Thymus (tissue), 11 donors: ENCODE measurements around the gene PHF2. TPM values are rescaled to one million over a fixed set of nuclear protein-coding genes. Genes with fewer than 3 reads are reported as not detected.

Source experiments
- DNase-seq, 9 donors: peaks; one replicate each; pipeline ENCODE4 v3.0.0-alpha.2; 2013; ENCODE audit warnings: low spot score in 9 of 9, low read depth in 6 of 9, missing footprints in 1 of 9
- H3K27ac ChIP-seq, 2 donors: one replicate each; pipeline ENCODE4 v1.5.1; 2013; ENCODE audit warnings: control low read depth in 1 of 2, low read depth in 1 of 2, low read length in 1 of 2, mild to moderate bottlenecking in 1 of 2, moderate library complexity in 1 of 2
- H3K27me3 ChIP-seq, 2 donors: one replicate each; pipeline ENCODE4 v1.5.1; 2013; ENCODE audit warnings: low read length in 1 of 2; ENCODE audit not compliant: control insufficient read depth in 2 of 2, insufficient read depth in 1 of 2
- H3K36me3 ChIP-seq, 2 donors: one replicate each; pipeline ENCODE4 v1.5.1; 2013; ENCODE audit warnings: low read length in 1 of 2, mild to moderate bottlenecking in 1 of 2, moderate library complexity in 1 of 2; ENCODE audit not compliant: control insufficient read depth in 2 of 2, insufficient read depth in 2 of 2
- H3K4me1 ChIP-seq, 2 donors: one replicate each; pipeline ENCODE4 v1.5.1; 2013; ENCODE audit warnings: low read length in 2 of 2; ENCODE audit not compliant: control insufficient read depth in 2 of 2, insufficient read depth in 2 of 2
- H3K4me3 ChIP-seq, 2 donors: one replicate each; pipeline ENCODE4 v1.5.1; 2013; ENCODE audit warnings: low read length in 2 of 2, control low read depth in 1 of 2, mild to moderate bottlenecking in 1 of 2
- H3K9me3 ChIP-seq, 2 donors: one replicate each; pipeline ENCODE4 v1.5.1; 2013; ENCODE audit warnings: low read length in 1 of 2, mild to moderate bottlenecking in 1 of 2; ENCODE audit not compliant: control insufficient read depth in 2 of 2, insufficient read depth in 1 of 2
- WGBS: extraction: QIAGEN DNeasy Blood & Tissue Kit; methylation state at CpG from one replicate; pipeline ENCODE4 v1.1.7; 2013; 5-methylcytosine and 5-hydroxymethylcytosine counted together
- polyA plus RNA-seq: library from polyadenylated mRNA; stranded (reverse); fragments of 200-250 nt; gene quantifications from one replicate; pipeline ENCODE4 v1.2.3, GENCODE V29; 2013
- total RNA-seq: library from RNA; stranded (reverse); fragments of 120-200 nt; gene quantifications from one replicate; pipeline ENCODE4 v1.2.4, GENCODE V29; 2013
- donor health status: healthy.

Gene PHF2
- total and polyA plus RNA-seq, 2 donors: 13.6 to 26.8 TPM

DNA sequence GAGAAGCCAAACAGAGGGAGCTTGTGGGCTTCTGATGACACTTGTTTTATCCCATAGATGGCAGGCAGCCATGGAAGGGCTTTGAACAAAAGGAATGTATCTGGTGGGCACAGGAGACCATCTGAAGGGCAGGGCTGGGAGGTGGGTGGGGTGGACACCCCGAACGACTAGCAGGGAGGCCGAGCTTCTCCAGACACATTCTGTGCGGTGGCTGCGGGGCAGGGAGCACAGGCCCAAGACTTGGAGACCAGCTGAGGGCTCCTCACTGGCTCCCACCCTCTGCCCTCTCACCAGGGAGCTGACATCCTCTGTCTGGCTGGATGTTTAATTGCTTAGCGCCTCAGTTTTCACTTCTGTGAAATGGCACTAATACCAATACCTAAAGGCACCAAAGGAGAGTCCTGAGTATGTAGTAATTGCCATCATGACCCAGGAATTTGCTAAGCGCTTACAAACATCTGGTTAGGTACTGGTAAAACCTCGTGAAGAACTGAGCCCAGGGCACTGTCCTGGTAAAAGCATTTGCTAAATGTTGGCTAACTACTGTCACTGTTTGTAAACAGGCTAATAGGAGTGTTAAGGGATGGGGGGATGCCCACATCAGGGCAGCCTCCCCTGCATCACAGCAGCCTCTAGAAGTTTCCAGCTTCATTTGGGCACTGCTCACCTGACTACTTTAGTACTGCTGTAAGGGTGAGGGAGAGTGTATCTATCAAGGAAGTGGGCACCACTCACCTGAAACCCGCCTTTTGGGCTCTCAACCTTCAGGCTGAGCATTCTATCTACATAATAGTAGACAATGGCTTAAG lies 2.1 kb upstream of the PHF2 start:
- WGBS: 92% methylated on average over 9 of the region's 9 CpGs
- H3K4me3 ChIP-seq: no peak overlapping the region
- no peaks in the 10 kb centered on the region for H3K9me3 ChIP-seq
- H3K27ac ChIP-seq: no peak overlapping the region
- DNase-seq: no peak
- H3K36me3 ChIP-seq: no peaks in the 10 kb centered on the region
- H3K27me3 ChIP-seq: no peaks in the 10 kb centered on the region
- peaks cover 22 to 44% of the 10 kb centered on the region in 2 donors for H3K4me1 ChIP-seq

DNA sequence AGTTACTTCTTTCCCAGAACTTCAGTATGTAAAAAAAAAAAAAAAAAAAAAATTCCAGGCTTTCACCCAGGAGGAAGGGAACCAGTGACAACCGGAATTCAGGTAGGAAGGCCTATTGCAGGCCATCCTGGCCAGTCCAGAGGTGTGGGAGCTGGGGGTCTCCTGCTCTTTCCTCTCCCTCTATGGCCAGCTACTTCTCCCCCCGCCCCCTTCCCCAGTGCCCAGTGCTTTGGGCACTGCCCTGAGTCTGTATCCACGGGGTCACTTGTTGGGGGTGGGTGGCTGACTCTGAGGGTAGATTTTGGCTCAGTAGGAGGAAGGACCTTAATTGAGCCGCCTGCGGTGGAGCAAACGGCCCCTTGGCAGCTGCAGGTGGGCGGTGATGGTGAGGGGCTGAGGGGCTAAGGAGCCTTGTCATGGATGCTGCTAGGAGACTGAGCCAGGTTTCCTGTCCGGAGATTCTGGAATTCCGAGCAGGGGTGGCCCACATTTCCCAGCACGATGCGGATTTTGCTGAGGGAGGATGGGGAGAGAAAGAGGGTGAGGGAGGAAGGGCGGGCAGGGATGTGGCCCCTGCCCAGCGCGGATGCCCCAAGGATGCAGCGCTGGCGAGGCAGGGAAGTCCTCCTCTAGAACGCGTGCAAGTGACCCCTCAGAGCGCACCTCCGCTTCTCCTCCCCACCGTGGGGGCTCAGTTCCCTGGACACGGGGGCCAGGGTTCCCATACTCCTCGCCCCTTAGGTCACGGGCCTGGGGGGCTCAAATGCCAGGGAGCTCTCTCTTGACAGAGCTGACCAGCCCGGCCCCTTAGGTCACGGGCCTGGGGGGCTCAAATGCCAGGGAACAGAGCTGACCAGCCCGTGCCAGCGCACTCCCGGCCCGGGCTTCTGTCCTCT lies 1.2 kb upstream of the PHF2 start:
- 53% methylated on average over 30 of the region's 30 CpGs for WGBS
- H3K4me1 ChIP-seq: peaks cover 22 to 44% of the 10 kb centered on the region in 2 donors
- no peaks in the 10 kb centered on the region for H3K9me3 ChIP-seq
- no peak for DNase-seq
- no peaks in the 10 kb centered on the region for H3K27me3 ChIP-seq
- H3K4me3 ChIP-seq: peak overlapping the region; percentile 67 to 75
- no peaks in the 10 kb centered on the region for H3K36me3 ChIP-seq
- H3K27ac ChIP-seq: peak overlapping the region; percentile 43 to 84

DNA sequence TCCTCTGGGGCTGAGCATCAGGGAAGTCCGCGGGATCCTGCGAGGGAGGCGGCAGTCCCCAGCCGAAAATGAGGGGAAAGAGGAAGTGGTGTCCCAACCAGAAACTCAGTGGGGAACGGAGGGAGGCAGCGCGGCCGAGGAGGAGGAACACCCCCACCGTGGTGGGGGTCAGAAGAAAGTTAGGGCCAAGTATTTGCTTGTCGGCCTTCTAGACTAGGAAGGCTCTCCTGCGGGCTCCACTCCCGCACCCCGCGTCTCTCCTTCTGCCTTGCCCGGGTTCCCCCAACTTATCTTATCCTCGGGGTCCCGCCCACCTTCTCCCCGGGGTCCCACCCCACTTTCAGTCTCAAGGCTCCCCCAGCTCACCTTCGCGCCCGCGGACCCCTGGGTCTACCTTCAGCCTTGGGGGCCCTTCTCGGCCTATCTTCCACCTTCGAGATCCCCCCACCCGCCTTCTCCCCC lies 557 bp upstream of the PHF2 start:
- Histone ChIP-seq H3K36me3 (no peaks in the 10 kb centered on the region), H3K27ac (peak overlapping the region; percentile 43 to 84), H3K4me1 (peaks cover 22 to 44% of the 10 kb centered on the region in 2 donors), H3K27me3 (no peaks in the 10 kb centered on the region), H3K9me3 (no peaks in the 10 kb centered on the region), H3K4me3 (peak overlapping the region; percentile 67 to 75)
- under 1% methylated on average over 26 of the region's 26 CpGs for WGBS
- peak in 4 of 9 donors; percentile 41 to 72 (median 57) for DNase-seq

DNA sequence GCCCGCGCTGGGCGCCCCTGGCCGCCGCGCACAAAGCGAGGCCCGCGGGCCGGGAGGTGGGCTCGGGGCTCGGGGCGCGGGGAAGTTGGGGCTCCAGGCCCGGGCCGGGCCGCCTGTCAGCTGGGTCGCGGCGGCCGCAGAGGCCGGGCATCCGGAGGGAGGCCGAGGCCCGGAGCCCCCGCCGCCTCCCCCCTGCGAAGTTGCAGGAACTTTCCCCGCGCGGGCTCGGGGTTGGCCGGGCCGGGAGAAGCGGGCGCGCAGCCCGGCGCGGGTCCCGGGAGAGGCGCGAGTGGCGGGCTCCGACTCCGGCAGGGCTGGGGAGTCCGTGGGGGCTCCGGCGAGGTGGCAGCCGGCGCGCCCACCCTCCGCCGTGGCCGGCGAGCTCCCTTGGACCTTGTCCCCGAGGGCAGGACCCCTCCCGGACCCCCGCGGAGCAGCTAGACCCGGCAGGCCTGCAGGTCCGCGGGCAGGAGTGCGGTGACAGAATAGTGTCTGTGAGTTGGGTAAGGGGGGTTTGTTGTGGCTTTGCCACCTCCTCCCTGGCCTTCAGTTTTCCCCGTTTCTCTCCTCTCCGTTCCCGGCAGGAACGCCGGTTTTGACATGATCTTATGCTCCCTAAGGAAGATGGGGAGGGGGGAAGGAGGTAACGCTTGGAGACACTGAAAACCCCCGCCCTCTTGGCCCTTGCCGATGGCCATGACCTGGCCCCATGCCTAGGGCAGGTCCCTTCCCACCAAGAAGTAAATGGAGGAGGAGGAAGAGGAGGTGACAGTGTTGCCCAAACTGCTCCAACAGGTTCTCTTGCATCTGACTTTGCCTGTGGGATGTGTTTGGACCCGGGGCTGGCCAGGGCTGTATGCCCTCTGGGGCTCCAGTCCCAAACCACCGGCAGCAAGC lies 942 bp downstream of the PHF2 start:
- Histone ChIP-seq H3K9me3 (no peaks in the 10 kb centered on the region), H3K4me3 (peak overlapping the region; percentile 52 to 75), H3K36me3 (no peaks in the 10 kb centered on the region), H3K4me1 (peaks cover 22 to 44% of the 10 kb centered on the region in 2 donors), H3K27me3 (no peaks in the 10 kb centered on the region), H3K27ac (peak overlapping the region in 1 of 2 donors; percentile 15)
- peak in 2 of 9 donors; percentile 21 to 50 for DNase-seq
- WGBS: 6% methylated on average over 74 of the region's 74 CpGs

- H3K27ac ChIP-seq: no peak overlapping the region
- peaks cover 17 to 36% of the 10 kb centered on the region in 2 donors for H3K4me1 ChIP-seq
- H3K27me3 ChIP-seq: no peaks in the 10 kb centered on the region
- H3K36me3 ChIP-seq: no peaks in the 10 kb centered on the region
- peak overlapping the region in 1 of 2 donors; percentile 52 for H3K4me3 ChIP-seq
- H3K9me3 ChIP-seq: no peaks in the 10 kb centered on the region
- 90% methylated on average over 13 of the region's 13 CpGs for WGBS
- DNase-seq: no peak
Observed at GRCh38 chr9:93577975-93578682, 1.7 kb downstream of the PHF2 start.

- Histone ChIP-seq H3K27ac (no peak overlapping the region), H3K9me3 (no peaks in the 10 kb centered on the region), H3K36me3 (no peaks in the 10 kb centered on the region), H3K27me3 (no peaks in the 10 kb centered on the region), H3K4me1 (peaks cover 12 to 30% of the 10 kb centered on the region in 2 donors), H3K4me3 (no peak overlapping the region)
- WGBS: 89% methylated on average over 5 of the region's 5 CpGs
- DNase-seq: no peak
Observed at GRCh38 chr9:93578844-93579243, 2.5 kb downstream of the PHF2 start.

- H3K4me3 ChIP-seq: no peak overlapping the region
- H3K9me3 ChIP-seq: no peaks in the 10 kb centered on the region
- no peaks in the 10 kb centered on the region for H3K36me3 ChIP-seq
- H3K27me3 ChIP-seq: no peaks in the 10 kb centered on the region
- DNase-seq: no peak
- peaks cover 10 to 24% of the 10 kb centered on the region in 2 donors for H3K4me1 ChIP-seq
- no peak overlapping the region for H3K27ac ChIP-seq
- WGBS: 94% methylated on average over 20 of the region's 20 CpGs
Observed at GRCh38 chr9:93579711-93580516, 3.5 kb downstream of the PHF2 start.
